ENCODE measurements around the gene MPPED2. TPM values are rescaled to one million over a fixed set of nuclear protein-coding genes. Genes with fewer than 3 reads are reported as not detected.

Gene MPPED2
- total RNA-seq, 1 donor from 2014 or later = 25.9 TPM

- H3K27me3 Mint-ChIP-seq = no peaks in the 10 kb centered on the region
Observed at GRCh38 chr11:30452842-30453241, 133.3 kb downstream of the MPPED2 start.

GRCh38 chr11:30452114-30452513, 134.0 kb downstream of the MPPED2 start:
- DNase-seq (ENCODE audit: low spot score, unreplicated experiment) = no peak
- peak overlapping the region; percentile 81 for H3K27ac Mint-ChIP-seq
- H3K9me3 Mint-ChIP-seq (ENCODE audit: low read depth) = no peaks in the 10 kb centered on the region
- no peaks in the 10 kb centered on the region for H3K27me3 Mint-ChIP-seq
- H3K4me3 Mint-ChIP-seq (ENCODE audit: low read depth) = no peak overlapping the region
- peaks cover 28% of the 10 kb centered on the region for H3K4me1 Mint-ChIP-seq (ENCODE audit: low read depth)
- no peak for TF ChIP-seq CTCF (IDR thresholded peaks at IDR 0.05; ENCODE audit: unreplicated experiment)
- H3K36me3 Mint-ChIP-seq (ENCODE audit: insufficient read depth) = no peaks in the 10 kb centered on the region

More at GRCh38 chr11:30452842-30453241, 133.3 kb downstream of the MPPED2 start:
- DNase-seq (ENCODE audit: low spot score, unreplicated experiment) = no peak
- H3K4me3 Mint-ChIP-seq (ENCODE audit: low read depth) = no peak overlapping the region
- no peaks in the 10 kb centered on the region for H3K9me3 Mint-ChIP-seq (ENCODE audit: low read depth)
- no peak for TF ChIP-seq CTCF (IDR thresholded peaks at IDR 0.05; ENCODE audit: unreplicated experiment)
- H3K27ac Mint-ChIP-seq = no peak overlapping the region
- no peaks in the 10 kb centered on the region for H3K36me3 Mint-ChIP-seq (ENCODE audit: insufficient read depth)
- H3K4me1 Mint-ChIP-seq (ENCODE audit: low read depth) = peaks cover 20% of the 10 kb centered on the region

GRCh38 chr11:30451626-30452025, 134.5 kb downstream of the MPPED2 start:
- Mint-ChIP-seq H3K4me3 (ENCODE audit: low read depth) (no peak overlapping the region), H3K27ac (no peak overlapping the region), H3K9me3 (ENCODE audit: low read depth) (no peaks in the 10 kb centered on the region), H3K27me3 (no peaks in the 10 kb centered on the region), H3K36me3 (ENCODE audit: insufficient read depth) (no peaks in the 10 kb centered on the region), H3K4me1 (ENCODE audit: low read depth) (peaks cover 32% of the 10 kb centered on the region)
- TF ChIP-seq CTCF (IDR thresholded peaks at IDR 0.05; ENCODE audit: unreplicated experiment) = no peak
- no peak for DNase-seq (ENCODE audit: low spot score, unreplicated experiment)

- peaks cover 36% of the 10 kb centered on the region for H3K4me1 Mint-ChIP-seq (ENCODE audit: low read depth)
- no peaks in the 10 kb centered on the region for H3K27me3 Mint-ChIP-seq
- no peak overlapping the region for H3K27ac Mint-ChIP-seq
- H3K36me3 Mint-ChIP-seq (ENCODE audit: insufficient read depth) = no peaks in the 10 kb centered on the region
- no peaks in the 10 kb centered on the region for H3K9me3 Mint-ChIP-seq (ENCODE audit: low read depth)
- no peak for TF ChIP-seq CTCF (IDR thresholded peaks at IDR 0.05; ENCODE audit: unreplicated experiment)
- no peak for DNase-seq (ENCODE audit: low spot score, unreplicated experiment)
- no peak overlapping the region for H3K4me3 Mint-ChIP-seq (ENCODE audit: low read depth)
Observed at GRCh38 chr11:30451167-30451566, 135.0 kb downstream of the MPPED2 start.

GRCh38 chr11:30447058-30447640, 139.0 kb downstream of the MPPED2 start:
- Mint-ChIP-seq H3K9me3 (ENCODE audit: low read depth) (no peaks in the 10 kb centered on the region), H3K27me3 (no peaks in the 10 kb centered on the region), H3K36me3 (ENCODE audit: insufficient read depth) (no peaks in the 10 kb centered on the region), H3K4me3 (ENCODE audit: low read depth) (no peak overlapping the region), H3K27ac (peak overlapping the region; percentile 6), H3K4me1 (ENCODE audit: low read depth) (peaks cover 30% of the 10 kb centered on the region)
- TF ChIP-seq CTCF (IDR thresholded peaks at IDR 0.05; ENCODE audit: unreplicated experiment) = no peak
- DNase-seq (ENCODE audit: low spot score, unreplicated experiment) = no peak
